H54 (cell line): ENCODE results near the gene RALGPS1.
A peak's percentile ranks its signal among the peaks of the same experiment; 100 is the strongest.

Source experiments
- DNase-seq: peaks from one replicate; pipeline ENCODE4 v3.0.0; 2011; ENCODE audit warnings: low spot score, mixed read lengths; ENCODE audit not compliant: insufficient read length
- FAIRE-seq: peaks from 3 replicates; lab custom pipeline; 2011; peaks lifted over from hg19 to GRCh38; lab: Jason Lieb, UNC
- POLR2A ChIP-seq: IDR thresholded peaks from 2 replicates; pipeline ENCODE4 v1.6.1; 2011; ENCODE audit warnings: low read depth, mild to moderate bottlenecking, low read length

RALGPS1 gene

GRCh38 chr9:127154390-127155191 is 240.0 kb downstream of the RALGPS1 start:
- no peak for DNase-seq
- peak; percentile 38 for FAIRE-seq
- TF ChIP-seq POLR2A: no peak

GRCh38 chr9:127155314-127155960 is 240.9 kb downstream of the RALGPS1 start:
- no peak for FAIRE-seq
- no peak for DNase-seq
- no peak for TF ChIP-seq POLR2A

DNA sequence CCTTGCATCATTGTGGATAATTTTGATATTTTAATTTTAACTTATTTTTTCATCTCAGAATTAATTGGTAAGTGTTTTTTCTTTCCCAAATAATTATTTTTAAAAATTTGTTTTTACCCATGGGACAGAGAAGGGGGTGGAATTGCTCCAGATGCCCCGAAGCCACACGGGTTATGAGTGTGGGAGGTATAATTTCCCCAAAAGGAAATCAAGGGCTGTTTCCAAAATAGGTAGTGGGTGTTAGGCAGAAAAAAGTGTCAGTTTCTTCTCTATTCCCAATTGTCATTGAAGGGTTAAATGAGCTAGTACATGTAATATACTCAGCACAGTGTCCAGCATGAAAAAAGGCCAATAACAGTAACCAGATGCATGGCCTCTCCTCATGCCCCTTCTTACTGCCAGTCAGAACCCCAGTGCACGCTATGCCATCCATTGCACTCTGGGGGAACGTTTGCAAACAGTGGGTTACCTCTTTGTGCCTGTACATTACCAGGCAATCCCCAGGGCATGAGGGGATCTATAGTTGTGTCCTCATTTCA is 244.3 kb downstream of the RALGPS1 start:
- TF ChIP-seq POLR2A: no peak
- DNase-seq (no peak), FAIRE-seq (no peak)

DNA sequence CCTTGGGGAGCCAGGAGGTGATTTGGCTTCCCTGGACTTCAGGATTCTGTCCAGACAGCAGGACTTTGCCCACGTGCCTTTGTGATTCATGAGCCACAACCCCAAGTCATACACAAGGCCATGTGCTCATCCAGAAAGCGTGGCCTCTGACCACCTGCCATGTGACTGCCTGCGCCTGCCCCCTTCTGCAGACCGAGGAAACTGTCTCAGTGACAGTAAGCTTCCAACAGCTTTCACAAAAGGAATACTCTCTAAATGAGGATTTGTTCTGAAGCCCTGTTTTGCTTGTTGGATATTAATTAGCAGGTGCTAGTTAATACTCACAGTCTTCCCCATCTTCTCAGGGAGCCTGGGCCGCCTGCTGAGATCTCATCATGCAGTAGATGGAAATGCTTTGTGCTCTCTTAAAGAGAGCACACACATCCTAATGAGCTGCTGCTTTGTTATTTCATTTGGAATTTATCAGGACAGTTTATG is 244.8 kb downstream of the RALGPS1 start:
- peak; percentile 91 for DNase-seq
- TF ChIP-seq POLR2A: no peak
- peak; percentile 99 for FAIRE-seq

- no peak for DNase-seq
- FAIRE-seq: no peak
- no peak for TF ChIP-seq POLR2A
These were observed 245.5 kb downstream of the RALGPS1 start for GRCh38 chr9:127159949-127160610.

- FAIRE-seq (no peak), DNase-seq (no peak)
- TF ChIP-seq POLR2A: no peak
These were observed 246.6 kb downstream of the RALGPS1 start for GRCh38 chr9:127161081-127161624.

GRCh38 chr9:127162046-127162863 is 247.7 kb downstream of the RALGPS1 start:
- no peak for FAIRE-seq
- TF ChIP-seq POLR2A: no peak
- DNase-seq: no peak

GRCh38 chr9:127162864-127163365 is 248.3 kb downstream of the RALGPS1 start:
- FAIRE-seq (no peak), DNase-seq (no peak)
- no peak for TF ChIP-seq POLR2A

DNA sequence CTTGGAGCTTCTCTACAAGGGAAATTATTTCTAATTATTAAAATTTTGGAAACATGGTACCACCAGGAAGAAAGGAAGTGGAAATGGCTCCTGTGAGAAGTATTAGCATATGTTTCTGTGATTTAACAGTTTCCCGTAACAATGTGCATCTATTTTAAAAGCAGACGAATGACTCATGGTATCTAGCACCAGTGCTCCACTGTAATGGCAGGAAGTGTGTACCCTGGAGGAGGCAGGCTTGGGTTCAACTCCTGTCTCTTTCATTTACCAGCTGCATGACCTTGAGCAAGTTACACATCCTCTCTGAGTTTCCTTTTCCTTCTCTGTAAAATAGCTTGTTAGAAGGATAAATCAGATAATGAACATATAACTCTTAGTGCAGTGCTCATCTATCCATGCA is 248.8 kb downstream of the RALGPS1 start:
- DNase-seq (peak; percentile 81), FAIRE-seq (peak; percentile 89)
- no peak for TF ChIP-seq POLR2A

- DNase-seq (no peak), FAIRE-seq (no peak)
- TF ChIP-seq POLR2A: no peak
These were observed 250.5 kb downstream of the RALGPS1 start for GRCh38 chr9:127165116-127165515.

DNA sequence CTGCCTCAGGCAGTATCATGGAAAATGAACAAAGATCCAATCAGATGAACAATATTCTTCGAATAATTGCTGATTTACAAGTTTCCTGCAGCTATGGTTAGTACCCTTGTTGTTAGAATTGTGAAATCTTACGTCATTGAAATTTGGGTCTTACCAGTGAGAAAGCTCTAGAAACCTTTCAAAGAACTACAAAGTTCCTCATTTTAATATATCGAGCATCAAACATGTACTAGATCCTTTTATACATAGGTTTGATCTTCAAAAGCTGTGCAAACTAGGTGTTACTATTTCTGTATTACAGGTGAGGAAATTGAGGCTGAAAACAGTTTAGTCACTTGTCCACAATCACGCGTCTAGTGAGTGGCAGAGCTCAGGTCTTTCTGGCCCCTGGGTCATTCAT is 251.5 kb downstream of the RALGPS1 start:
- no peak for TF ChIP-seq POLR2A
- no peak for FAIRE-seq
- DNase-seq: no peak

DNA sequence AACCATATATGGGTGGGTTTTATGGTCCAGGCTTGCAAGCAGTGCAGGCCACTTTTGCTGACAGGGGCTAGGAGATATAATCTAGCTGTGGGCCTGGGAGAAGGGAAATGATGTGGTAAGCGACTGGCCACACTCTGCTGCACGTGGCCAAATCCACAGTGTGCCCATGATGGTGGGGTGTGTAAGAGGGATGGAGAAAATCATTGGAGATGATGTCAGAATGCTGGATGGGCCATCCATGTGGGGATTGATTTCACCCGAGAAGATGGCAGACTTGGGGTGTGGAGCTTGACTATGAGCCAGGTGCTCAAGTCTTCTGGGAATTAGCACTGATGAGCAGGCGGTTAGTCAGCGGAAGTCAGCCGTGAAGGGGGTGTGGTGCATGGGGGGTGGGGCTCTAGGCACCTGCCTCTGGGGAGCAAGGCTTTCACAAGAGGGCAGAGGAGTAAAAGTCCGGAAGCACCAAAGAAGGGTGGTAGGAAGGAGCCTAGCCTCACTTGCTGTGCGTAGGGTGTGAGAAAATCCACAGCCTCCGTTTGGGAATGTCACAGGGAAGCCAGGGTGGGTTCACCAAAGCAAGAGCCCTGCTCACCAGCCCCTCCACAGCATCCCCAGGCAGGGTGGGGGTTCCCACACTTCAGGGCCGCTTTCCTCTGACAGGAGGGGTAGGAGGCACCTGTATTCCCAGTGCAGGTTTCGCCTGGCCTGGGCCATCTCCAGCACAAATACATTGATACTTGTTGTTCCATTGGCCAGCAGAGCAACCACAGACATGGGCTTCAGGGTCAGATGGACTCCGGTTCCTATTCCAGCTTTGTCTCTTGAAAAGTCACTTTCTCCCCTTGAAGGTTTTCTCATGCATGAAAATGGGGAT is 252.3 kb downstream of the RALGPS1 start:
- TF ChIP-seq POLR2A: no peak
- peak; percentile 84 for FAIRE-seq
- peak; percentile 74 for DNase-seq
